ENCODE data around the gene GDPD5. TPM values are rescaled to one million over a fixed set of nuclear protein-coding genes. Genes with fewer than 3 reads are reported as not detected.

GDPD5 gene
- total RNA-seq, 1 experiment from 2014 or later, result 12.2 TPM

GRCh38 chr11:75554258-75555022, 28.7 kb upstream of the GDPD5 start (continued):
- no peak for TF ChIP-seq PREB (CRISPR knock-in tag; IDR thresholded peaks at IDR 0.05; ENCODE audit: borderline replicate concordance)
- TF ChIP-seq CREM (CRISPR knock-in tag; IDR thresholded peaks at IDR 0.05), result no peak
- no peak for TF ChIP-seq MXD4 (CRISPR knock-in tag; IDR thresholded peaks at IDR 0.05; ENCODE audit: borderline replicate concordance)
- TF ChIP-seq TEAD4 (CRISPR knock-in tag; IDR thresholded peaks at IDR 0.05), result no peak
- TF ChIP-seq E2F4 (CRISPR knock-in tag; IDR thresholded peaks at IDR 0.05; ENCODE audit: borderline replicate concordance, low read depth), result no peak
- TF ChIP-seq NR1H2 (CRISPR knock-in tag; IDR thresholded peaks at IDR 0.05), result no peak
- TF ChIP-seq ZNF671 (CRISPR knock-in tag; IDR thresholded peaks at IDR 0.05), result no peak
- TF ChIP-seq SMAD4 (CRISPR knock-in tag; IDR thresholded peaks at IDR 0.05), result no peak
- peak; percentile 100 for TF ChIP-seq GABPB1 (CRISPR knock-in tag; IDR thresholded peaks at IDR 0.05)
- 0 out of 2 replicates have a peak, but pooled peaks have one; percentile 25 for TF ChIP-seq ETV6 (CRISPR knock-in tag; IDR thresholded peaks at IDR 0.05)
- no peak for TF ChIP-seq MLX (CRISPR knock-in tag; IDR thresholded peaks at IDR 0.05)
- TF ChIP-seq STAT6 (CRISPR knock-in tag; conservative IDR thresholded peaks at IDR 0.05; ENCODE audit: low read depth), result no peak
- no peak for TF ChIP-seq ZNF425 (CRISPR knock-in tag; conservative IDR thresholded peaks at IDR 0.05)
- TF ChIP-seq ZNF512 (CRISPR knock-in tag; IDR thresholded peaks at IDR 0.05; ENCODE audit: borderline replicate concordance), result no peak
- no peak for TF ChIP-seq TCF7 (CRISPR knock-in tag; IDR thresholded peaks at IDR 0.05; ENCODE audit: low read depth)
- no peak for TF ChIP-seq CREB1 (CRISPR knock-in tag; IDR thresholded peaks at IDR 0.05)
- no peak for TF ChIP-seq ZNF396 (CRISPR knock-in tag; IDR thresholded peaks at IDR 0.05; ENCODE audit: borderline replicate concordance)
- TF ChIP-seq, protein P1, sequence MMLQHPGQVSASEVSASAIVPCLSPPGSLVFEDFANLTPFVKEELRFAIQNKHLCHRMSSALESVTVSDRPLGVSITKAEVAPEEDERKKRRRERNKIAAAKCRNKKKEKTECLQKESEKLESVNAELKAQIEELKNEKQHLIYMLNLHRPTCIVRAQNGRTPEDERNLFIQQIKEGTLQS (CRISPR knock-in tag; conservative IDR thresholded peaks at IDR 0.05), result no peak
- no peak for TF ChIP-seq KAT7 (CRISPR knock-in tag; IDR thresholded peaks at IDR 0.05; ENCODE audit: borderline replicate concordance)
- TF ChIP-seq SP1 (CRISPR knock-in tag; conservative IDR thresholded peaks at IDR 0.05), result 0 out of 2 replicates have a peak, but pooled peaks have one; percentile 41
- TF ChIP-seq ZNF121 (CRISPR knock-in tag; IDR thresholded peaks at IDR 0.05), result no peak
- no peak for TF ChIP-seq NR2C2 (CRISPR knock-in tag; IDR thresholded peaks at IDR 0.05)
- TF ChIP-seq ZNF281 (CRISPR knock-in tag; IDR thresholded peaks at IDR 0.05), result peak; percentile 49; the same call in 1 of the 2 replicates
- TF ChIP-seq TEAD1 (CRISPR knock-in tag; IDR thresholded peaks at IDR 0.05), result peak; percentile 67; the same call in 1 of the 2 replicates
